HG02938 (cell line): ENCODE data around the gene SPPL3.

Experiments used
- ATAC-seq: cut with Tn5 transposase; IDR thresholded peaks from one replicate; pipeline ENCODE4 v1.9.1; 2021; ENCODE audit warnings: mild to moderate bottlenecking, moderate library complexity; ENCODE audit not compliant: unreplicated experiment

Gene SPPL3

GRCh38 chr12:120879102-120879501 lies 25.1 kb downstream of the SPPL3 start:
- ATAC-seq, result no peak

GRCh38 chr12:120874547-120875245 lies 29.5 kb downstream of the SPPL3 start:
- ATAC-seq, result no peak

GRCh38 chr12:120873226-120873625 lies 30.9 kb downstream of the SPPL3 start:
- ATAC-seq, result no peak

GRCh38 chr12:120872487-120872886 lies 31.7 kb downstream of the SPPL3 start:
- ATAC-seq, result no peak

GRCh38 chr12:120870415-120870814 lies 33.7 kb downstream of the SPPL3 start:
- no peak for ATAC-seq

GRCh38 chr12:120869376-120869775 lies 34.8 kb downstream of the SPPL3 start:
- no peak for ATAC-seq

- ATAC-seq, result no peak
These were observed 38.0 kb downstream of the SPPL3 start for GRCh38 chr12:120866108-120866507.

- ATAC-seq, result no peak
These were observed 39.1 kb downstream of the SPPL3 start for GRCh38 chr12:120865098-120865497.

- no peak for ATAC-seq
These were observed 41.5 kb downstream of the SPPL3 start for GRCh38 chr12:120862664-120863063.

GRCh38 chr12:120861074-120861795 lies 42.9 kb downstream of the SPPL3 start:
- no peak for ATAC-seq

GRCh38 chr12:120858306-120859088 lies 45.7 kb downstream of the SPPL3 start:
- ATAC-seq, result no peak

GRCh38 chr12:120856980-120857379 lies 47.2 kb downstream of the SPPL3 start:
- ATAC-seq, result no peak

GRCh38 chr12:120855823-120856588 lies 48.2 kb downstream of the SPPL3 start:
- no peak for ATAC-seq

- no peak for ATAC-seq
These were observed 49.4 kb downstream of the SPPL3 start for GRCh38 chr12:120854804-120855203.

GRCh38 chr12:120853188-120853587 lies 51.0 kb downstream of the SPPL3 start:
- ATAC-seq, result no peak

- no peak for ATAC-seq
These were observed 52.2 kb downstream of the SPPL3 start for GRCh38 chr12:120851944-120852343.

GRCh38 chr12:120851444-120851843 lies 52.7 kb downstream of the SPPL3 start:
- ATAC-seq, result no peak

GRCh38 chr12:120849765-120850164 lies 54.4 kb downstream of the SPPL3 start:
- ATAC-seq, result no peak

GRCh38 chr12:120847814-120848213 lies 56.3 kb downstream of the SPPL3 start:
- ATAC-seq, result peak; percentile 59

GRCh38 chr12:120847392-120847791 lies 56.8 kb downstream of the SPPL3 start:
- ATAC-seq, result no peak

GRCh38 chr12:120846721-120847120 lies 57.4 kb downstream of the SPPL3 start:
- ATAC-seq, result no peak
